GM23338 (cell line): Measurements from ENCODE around the gene KLK10. TPM values are rescaled to one million over a fixed set of nuclear protein-coding genes. Genes with fewer than 3 reads are reported as not detected.

Experiments
- ATAC-seq: fragments of 200-7000 bp; cut with Tn5 transposase; 3 replicates; pipeline ENCODE4 v1.9.1; 2020
- DNase-seq: peaks from one replicate; pipeline ENCODE4 v3.0.0-alpha.2; 2015; ENCODE audit warnings: low spot score
- H2AFZ ChIP-seq: fragments of 200-600 bp; sonication (generic); 2 replicates; pipeline ENCODE4 v1.8.0; 2016; ENCODE audit warnings: antibody characterized with exemption, mild to moderate bottlenecking, moderate library complexity
- H3F3A ChIP-seq: fragments of 200-600 bp; sonication (generic); replicated peaks from 2 replicates; pipeline ENCODE4 v1.8.0; 2017; ENCODE audit warnings: antibody characterized with exemption, mixed run types, low read depth
- H3K27ac ChIP-seq: fragments of 200-600 bp; sonication (generic); 2 replicates; pipeline ENCODE4 v1.6.1; 2016; ENCODE audit warnings: low read depth
- H3K27me3 ChIP-seq: fragments of 200-600 bp; sonication (generic); 2 replicates; pipeline ENCODE4 v1.8.0; 2016; ENCODE audit warnings: mild to moderate bottlenecking, mixed run types, moderate library complexity; ENCODE audit not compliant: insufficient read depth
- H3K36me3 ChIP-seq: fragments of 200-600 bp; sonication (generic); 2 replicates; pipeline ENCODE4 v1.8.0; 2016; ENCODE audit warnings: mild to moderate bottlenecking; ENCODE audit not compliant: insufficient read depth
- H3K4me1 ChIP-seq: fragments of 200-600 bp; sonication (generic); 2 replicates; pipeline ENCODE4 v1.8.0; 2016; ENCODE audit warnings: mild to moderate bottlenecking, moderate library complexity; ENCODE audit not compliant: insufficient read depth
- H3K4me2 ChIP-seq: fragments of 200-600 bp; sonication (generic); 2 replicates; pipeline ENCODE4 v1.7.1; 2017; ENCODE audit warnings: mixed run types
- H3K4me3 ChIP-seq: fragments of 200-600 bp; sonication (generic); 2 replicates; pipeline ENCODE4 v1.6.1; 2016; ENCODE audit warnings: mixed run types
- H3K79me2 ChIP-seq: fragments of 200-600 bp; sonication (generic); replicated peaks from 2 replicates; pipeline ENCODE4 v1.8.0; 2017; ENCODE audit warnings: mild to moderate bottlenecking; ENCODE audit not compliant: insufficient read depth
- H3K9me2 ChIP-seq: fragments of 200-600 bp; sonication (generic); 2 replicates; pipeline ENCODE4 v1.8.0; 2017; ENCODE audit not compliant: insufficient read depth
- H4K20me1 ChIP-seq: fragments of 200-600 bp; sonication (generic); replicated peaks from 2 replicates; pipeline ENCODE4 v1.8.0; 2017; ENCODE audit warnings: mild to moderate bottlenecking; ENCODE audit not compliant: insufficient read depth
- H3K27ac Mint-ChIP-seq: 2 replicates; pipeline ENCODE4 v1.8.0; 2020; ENCODE audit warnings: inconsistent platforms, mild to moderate bottlenecking, moderate library complexity, mixed read lengths
- H3K27me3 Mint-ChIP-seq: 3 replicates; pipeline ENCODE4 v1.8.0; 2022; ENCODE audit warnings: low read depth, mild to moderate bottlenecking, moderate library complexity, mixed read lengths, inconsistent platforms; ENCODE audit not compliant: insufficient read depth, poor library complexity
- H3K36me3 Mint-ChIP-seq: 3 replicates; pipeline ENCODE4 v1.8.0; 2021; ENCODE audit warnings: low read depth, mild to moderate bottlenecking, inconsistent platforms, moderate library complexity, mixed read lengths
- H3K4me1 Mint-ChIP-seq: 3 replicates; pipeline ENCODE4 v1.8.0; 2020; ENCODE audit warnings: mild to moderate bottlenecking, inconsistent platforms, mixed read lengths
- H3K4me3 Mint-ChIP-seq: 3 replicates; pipeline ENCODE4 v1.8.0; 2021; ENCODE audit warnings: moderate library complexity, mild to moderate bottlenecking, inconsistent platforms, mixed read lengths
- H3K9me3 Mint-ChIP-seq: 3 replicates; pipeline ENCODE4 v1.8.0; 2020; ENCODE audit warnings: moderate library complexity, mild to moderate bottlenecking, inconsistent platforms, mixed read lengths
- ETS1 ChIP-seq: IDR thresholded peaks from 2 replicates; pipeline ENCODE4 v1.6.1; 2016; ENCODE audit warnings: antibody characterized with exemption
- EZH2phosphoT487 ChIP-seq: fragments of 200-600 bp; sonication (generic); IDR thresholded peaks from one replicate; pipeline ENCODE4 v1.8.1; 2018; ENCODE audit warnings: antibody characterized with exemption; ENCODE audit not compliant: unreplicated experiment
- POLR2AphosphoS5 ChIP-seq: IDR thresholded peaks from 2 replicates; pipeline ENCODE4 v1.6.1; 2016; ENCODE audit warnings: antibody characterized with exemption, low read depth
- STAT1 ChIP-seq: IDR thresholded peaks from one replicate; pipeline ENCODE4 v1.6.1; 2016; ENCODE audit warnings: antibody characterized with exemption; ENCODE audit not compliant: unreplicated experiment
- polyA plus RNA-seq: library from polyadenylated mRNA; unstranded; fragments of >200 nt; fragmentation: Nextera tagmentation; extraction: Ambion mirVana; gene quantifications from 2 replicates; pipeline ENCODE4 v1.2.1, GENCODE V29; 2016
- total RNA-seq: library from RNA; depleted of rRNA; stranded (reverse); fragments of >200 nt; shearing (Covaris generic); gene quantifications from 2 replicates; pipeline ENCODE4 v1.2.3, GENCODE V29; 2014
- TF ChIP-seq, protein P1 (sequence below): fragments of 250-450 bp; sonication (Bioruptor Pico); IDR thresholded peaks from 2 replicates; pipeline ENCODE4 v1.5.0; 2020; ENCODE audit warnings: mild to moderate bottlenecking, moderate library complexity

KLK10 gene
- total and polyA plus RNA-seq, 2 experiments from 2014 or later, result 6.1 to 6.6 TPM

- H2AFZ ChIP-seq, result peak within 1 kb of the TSS; percentile 93
- peak within 1 kb of the TSS; percentile 84 for H3K4me2 ChIP-seq
- H3K4me1 ChIP-seq, result peaks cover 9% of the 10 kb centered on the region
- no peaks in the 10 kb centered on the region; the same call in 2 of the 3 replicates for H3K36me3 Mint-ChIP-seq
- H3K27ac ChIP-seq, result no peak within 1 kb of the TSS
- H4K20me1 ChIP-seq, result no peaks in the 10 kb centered on the region
- ATAC-seq, result peak; percentile 77
- no peak within 1 kb of the TSS for H3K27ac Mint-ChIP-seq
- no peaks in the 10 kb centered on the region for H3K9me2 ChIP-seq
- H3K27me3 ChIP-seq, result peaks cover 22% of the 10 kb centered on the region
- DNase-seq, result peak; percentile 54
- peaks cover 2% of the 10 kb centered on the region; the same call in 1 of the 3 replicates for H3K9me3 Mint-ChIP-seq
- peak within 1 kb of the TSS; percentile 50; the same call in 2 of the 3 replicates for H3K4me3 Mint-ChIP-seq
- no peaks in the 10 kb centered on the region for H3F3A ChIP-seq
- H3K4me1 Mint-ChIP-seq, result peaks cover 13% of the 10 kb centered on the region
- H3K4me3 ChIP-seq, result peak within 1 kb of the TSS; percentile 64
- no peaks in the 10 kb centered on the region for H3K36me3 ChIP-seq
- no peaks in the 10 kb centered on the region for H3K79me2 ChIP-seq
- H3K27me3 Mint-ChIP-seq, result no peaks in the 10 kb centered on the region
- TF ChIP-seq EZH2phosphoT487 (no peak), ETS1 (no peak), POLR2AphosphoS5 (no peak), STAT1 (no peak)
- TF ChIP-seq, protein P1, sequence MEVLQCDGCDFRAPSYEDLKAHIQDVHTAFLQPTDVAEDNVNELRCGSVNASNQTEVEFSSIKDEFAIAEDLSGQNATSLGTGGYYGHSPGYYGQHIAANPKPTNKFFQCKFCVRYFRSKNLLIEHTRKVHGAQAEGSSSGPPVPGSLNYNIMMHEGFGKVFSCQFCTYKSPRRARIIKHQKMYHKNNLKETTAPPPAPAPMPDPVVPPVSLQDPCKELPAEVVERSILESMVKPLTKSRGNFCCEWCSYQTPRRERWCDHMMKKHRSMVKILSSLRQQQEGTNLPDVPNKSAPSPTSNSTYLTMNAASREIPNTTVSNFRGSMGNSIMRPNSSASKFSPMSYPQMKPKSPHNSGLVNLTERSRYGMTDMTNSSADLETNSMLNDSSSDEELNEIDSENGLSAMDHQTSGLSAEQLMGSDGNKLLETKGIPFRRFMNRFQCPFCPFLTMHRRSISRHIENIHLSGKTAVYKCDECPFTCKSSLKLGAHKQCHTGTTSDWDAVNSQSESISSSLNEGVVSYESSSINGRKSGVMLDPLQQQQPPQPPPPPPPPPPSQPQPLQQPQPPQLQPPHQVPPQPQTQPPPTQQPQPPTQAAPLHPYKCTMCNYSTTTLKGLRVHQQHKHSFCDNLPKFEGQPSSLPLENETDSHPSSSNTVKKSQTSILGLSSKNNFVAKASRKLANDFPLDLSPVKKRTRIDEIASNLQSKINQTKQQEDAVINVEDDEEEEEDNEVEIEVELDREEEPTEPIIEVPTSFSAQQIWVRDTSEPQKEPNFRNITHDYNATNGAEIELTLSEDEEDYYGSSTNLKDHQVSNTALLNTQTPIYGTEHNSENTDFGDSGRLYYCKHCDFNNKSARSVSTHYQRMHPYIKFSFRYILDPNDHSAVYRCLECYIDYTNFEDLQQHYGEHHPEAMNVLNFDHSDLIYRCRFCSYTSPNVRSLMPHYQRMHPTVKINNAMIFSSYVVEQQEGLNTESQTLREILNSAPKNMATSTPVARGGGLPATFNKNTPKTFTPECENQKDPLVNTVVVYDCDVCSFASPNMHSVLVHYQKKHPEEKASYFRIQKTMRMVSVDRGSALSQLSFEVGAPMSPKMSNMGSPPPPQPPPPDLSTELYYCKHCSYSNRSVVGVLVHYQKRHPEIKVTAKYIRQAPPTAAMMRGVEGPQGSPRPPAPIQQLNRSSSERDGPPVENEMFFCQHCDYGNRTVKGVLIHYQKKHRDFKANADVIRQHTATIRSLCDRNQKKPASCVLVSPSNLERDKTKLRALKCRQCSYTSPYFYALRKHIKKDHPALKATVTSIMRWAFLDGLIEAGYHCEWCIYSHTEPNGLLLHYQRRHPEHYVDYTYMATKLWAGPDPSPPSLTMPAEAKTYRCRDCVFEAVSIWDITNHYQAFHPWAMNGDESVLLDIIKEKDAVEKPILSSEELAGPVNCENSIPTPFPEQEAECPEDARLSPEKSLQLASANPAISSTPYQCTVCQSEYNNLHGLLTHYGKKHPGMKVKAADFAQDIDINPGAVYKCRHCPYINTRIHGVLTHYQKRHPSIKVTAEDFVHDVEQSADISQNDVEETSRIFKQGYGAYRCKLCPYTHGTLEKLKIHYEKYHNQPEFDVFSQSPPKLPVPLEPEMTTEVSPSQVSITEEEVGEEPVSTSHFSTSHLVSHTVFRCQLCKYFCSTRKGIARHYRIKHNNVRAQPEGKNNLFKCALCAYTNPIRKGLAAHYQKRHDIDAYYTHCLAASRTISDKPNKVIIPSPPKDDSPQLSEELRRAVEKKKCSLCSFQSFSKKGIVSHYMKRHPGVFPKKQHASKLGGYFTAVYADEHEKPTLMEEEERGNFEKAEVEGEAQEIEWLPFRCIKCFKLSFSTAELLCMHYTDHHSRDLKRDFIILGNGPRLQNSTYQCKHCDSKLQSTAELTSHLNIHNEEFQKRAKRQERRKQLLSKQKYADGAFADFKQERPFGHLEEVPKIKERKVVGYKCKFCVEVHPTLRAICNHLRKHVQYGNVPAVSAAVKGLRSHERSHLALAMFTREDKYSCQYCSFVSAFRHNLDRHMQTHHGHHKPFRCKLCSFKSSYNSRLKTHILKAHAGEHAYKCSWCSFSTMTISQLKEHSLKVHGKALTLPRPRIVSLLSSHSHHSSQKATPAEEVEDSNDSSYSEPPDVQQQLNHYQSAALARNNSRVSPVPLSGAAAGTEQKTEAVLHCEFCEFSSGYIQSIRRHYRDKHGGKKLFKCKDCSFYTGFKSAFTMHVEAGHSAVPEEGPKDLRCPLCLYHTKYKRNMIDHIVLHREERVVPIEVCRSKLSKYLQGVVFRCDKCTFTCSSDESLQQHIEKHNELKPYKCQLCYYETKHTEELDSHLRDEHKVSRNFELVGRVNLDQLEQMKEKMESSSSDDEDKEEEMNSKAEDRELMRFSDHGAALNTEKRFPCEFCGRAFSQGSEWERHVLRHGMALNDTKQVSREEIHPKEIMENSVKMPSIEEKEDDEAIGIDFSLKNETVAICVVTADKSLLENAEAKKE (CRISPR knock-in tag), result no peak
These were observed 35.8 kb downstream of the KLK10 start, which contains the start of gene KLK7 for GRCh38 chr19:50983625-50984292. TSS of gene KLK7 (minus strand) at chr19:50983917. CDS start at chr19:50982399, 1,518 bp downstream.
